BJ (cell line): ENCODE data around the gene PTPRE. TPM values are rescaled to one million over a fixed set of nuclear protein-coding genes. Genes with fewer than 3 reads are reported as not detected.

Experiments used
- CTCF ChIA-PET: fragments of 350-600 bp; formaldehyde crosslinking; extraction: SDS; loops from one replicate; lab custom pipeline; 2021; ENCODE audit warnings: antibody characterized with exemption, inconsistent platforms; lab: Yijun Ruan, JAX
- POLR2A ChIA-PET: fragments of 300-600 bp; sonication (Branson Sonifier 250); formaldehyde crosslinking; extraction: SDS; loops from one replicate; lab custom pipeline; 2021; ENCODE audit warnings: antibody characterized with exemption; lab: Charles Lee
- DNase-seq: peaks from one replicate; pipeline ENCODE4 v3.0.0-alpha.2; 2011; ENCODE audit warnings: low read depth
- H3K27me3 ChIP-seq: 2 replicates; pipeline ENCODE4 v1.6.0; 2011; ENCODE audit warnings: low read length; ENCODE audit not compliant: control insufficient read depth, insufficient read depth
- H3K36me3 ChIP-seq: 2 replicates; pipeline ENCODE4 v1.5.1; 2011; ENCODE audit warnings: low read length; ENCODE audit not compliant: control insufficient read depth, insufficient read depth
- H3K4me3 ChIP-seq: 2 replicates; pipeline ENCODE4 v1.5.1; 2011; ENCODE audit warnings: low read depth, mild to moderate bottlenecking, control low read depth, low read length
- polyA plus RNA-seq: library from polyadenylated mRNA; depleted of rRNA; stranded (reverse); fragments of >200 nt; gene quantifications from 2 replicates; pipeline ENCODE4 v1.2.3, GENCODE V29; 2011
- TF ChIP-seq, protein P1 (sequence below): IDR thresholded peaks from 2 replicates; pipeline ENCODE4 v1.5.1; 2011; ENCODE audit warnings: low read depth, mild to moderate bottlenecking, control low read depth, inconsistent platforms, low read length, moderate library complexity; ENCODE audit not compliant: insufficient read depth

Gene PTPRE
- polyA plus RNA-seq, 1 experiment: 0.09 TPM

DNA sequence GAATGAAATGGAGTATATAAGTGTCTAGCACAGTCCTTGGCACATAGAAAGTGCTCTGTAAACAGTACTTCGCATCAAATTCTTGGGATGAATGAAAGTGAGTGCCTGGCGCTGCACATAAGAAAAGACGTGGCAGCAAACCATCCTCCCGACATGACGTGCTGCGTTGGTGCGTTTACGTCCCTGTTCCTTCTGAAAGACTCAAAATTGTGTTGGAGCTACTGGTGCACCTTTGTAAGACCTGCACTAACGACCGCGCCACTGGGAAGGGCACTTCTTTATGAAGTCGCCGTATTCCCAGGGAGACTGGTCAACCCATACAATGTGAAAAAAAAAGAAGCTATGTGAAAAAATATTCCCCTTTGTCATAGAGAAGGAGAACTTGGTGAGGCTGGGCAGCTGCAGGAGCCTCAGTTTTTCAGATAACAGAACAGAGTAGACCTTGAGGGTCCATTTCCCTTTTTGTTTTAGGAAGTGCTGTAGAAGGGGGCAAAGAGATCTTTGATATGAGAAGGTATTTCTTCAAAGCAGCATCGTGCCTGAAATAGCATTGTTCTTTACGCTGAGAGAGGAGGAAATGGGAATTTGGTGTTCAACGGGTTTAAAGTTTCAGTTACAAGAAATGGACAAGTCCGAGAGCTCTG lies 91.7 kb downstream of the PTPRE start:
- ChIA-PET POLR2A (no interaction called here), CTCF (interaction anchor here (0.9 to 1.0 kb wide), 2 partner anchors 12 to 55 kb away, joined by 3 to 5 read pairs; no protein-coding TSS in a partner anchor)
- TF ChIP-seq, protein P1, sequence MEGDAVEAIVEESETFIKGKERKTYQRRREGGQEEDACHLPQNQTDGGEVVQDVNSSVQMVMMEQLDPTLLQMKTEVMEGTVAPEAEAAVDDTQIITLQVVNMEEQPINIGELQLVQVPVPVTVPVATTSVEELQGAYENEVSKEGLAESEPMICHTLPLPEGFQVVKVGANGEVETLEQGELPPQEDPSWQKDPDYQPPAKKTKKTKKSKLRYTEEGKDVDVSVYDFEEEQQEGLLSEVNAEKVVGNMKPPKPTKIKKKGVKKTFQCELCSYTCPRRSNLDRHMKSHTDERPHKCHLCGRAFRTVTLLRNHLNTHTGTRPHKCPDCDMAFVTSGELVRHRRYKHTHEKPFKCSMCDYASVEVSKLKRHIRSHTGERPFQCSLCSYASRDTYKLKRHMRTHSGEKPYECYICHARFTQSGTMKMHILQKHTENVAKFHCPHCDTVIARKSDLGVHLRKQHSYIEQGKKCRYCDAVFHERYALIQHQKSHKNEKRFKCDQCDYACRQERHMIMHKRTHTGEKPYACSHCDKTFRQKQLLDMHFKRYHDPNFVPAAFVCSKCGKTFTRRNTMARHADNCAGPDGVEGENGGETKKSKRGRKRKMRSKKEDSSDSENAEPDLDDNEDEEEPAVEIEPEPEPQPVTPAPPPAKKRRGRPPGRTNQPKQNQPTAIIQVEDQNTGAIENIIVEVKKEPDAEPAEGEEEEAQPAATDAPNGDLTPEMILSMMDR: no peak
- no peaks in the 10 kb centered on the region; the same call in 1 of the 2 replicates for H3K27me3 ChIP-seq
- H3K4me3 ChIP-seq: no peak overlapping the region
- no peaks in the 10 kb centered on the region for H3K36me3 ChIP-seq
- no peak for DNase-seq

DNA sequence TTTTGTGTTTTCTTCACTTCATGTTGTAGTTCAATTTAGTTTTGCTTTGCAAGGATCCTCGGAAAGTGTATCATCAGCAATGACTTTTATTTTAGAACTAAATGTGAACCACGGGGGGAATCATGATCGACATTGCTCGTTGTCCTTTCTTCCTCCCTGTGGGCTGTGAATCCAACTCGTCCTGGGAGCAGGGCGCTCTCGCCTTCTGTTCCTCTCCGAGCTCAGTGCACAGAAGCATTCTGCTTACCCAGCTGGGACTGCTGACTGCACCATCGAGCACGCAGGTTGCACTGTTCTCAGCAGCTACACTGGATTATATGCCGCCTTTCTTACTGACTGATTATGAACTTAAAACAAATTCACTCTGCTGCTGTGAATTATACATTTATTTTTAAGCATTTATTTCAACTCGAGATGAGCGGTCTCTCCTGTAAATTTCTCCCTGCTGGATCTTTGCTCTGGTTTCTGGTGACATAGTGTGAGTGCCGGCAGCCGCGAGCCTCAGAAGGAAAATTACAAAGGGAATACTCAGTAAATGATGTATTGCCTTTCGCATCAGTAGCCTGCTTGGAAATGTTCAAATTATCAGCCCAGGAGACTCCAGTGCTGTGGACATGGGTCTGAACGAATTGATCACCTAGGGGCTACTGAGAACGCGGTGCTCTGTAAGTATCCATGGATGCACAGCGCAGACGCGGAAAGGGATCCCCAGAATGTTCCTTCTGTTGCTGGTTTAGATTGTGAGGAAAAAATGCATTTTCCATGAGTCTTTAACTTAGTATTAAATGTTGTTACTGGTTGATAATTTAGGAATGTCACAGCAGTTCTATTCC lies 92.6 kb downstream of the PTPRE start:
- TF ChIP-seq, protein P1: no peak
- ChIA-PET CTCF (interaction anchor here (0.6 to 1.4 kb wide), 4 partner anchors 12 to 76 kb away, joined by 3 to 5 read pairs (median 3); no protein-coding TSS in a partner anchor), POLR2A (no interaction called here)
- Histone ChIP-seq H3K36me3 (no peaks in the 10 kb centered on the region), H3K27me3 (no peaks in the 10 kb centered on the region; the same call in 1 of the 2 replicates), H3K4me3 (no peak overlapping the region)
- no peak for DNase-seq

DNA sequence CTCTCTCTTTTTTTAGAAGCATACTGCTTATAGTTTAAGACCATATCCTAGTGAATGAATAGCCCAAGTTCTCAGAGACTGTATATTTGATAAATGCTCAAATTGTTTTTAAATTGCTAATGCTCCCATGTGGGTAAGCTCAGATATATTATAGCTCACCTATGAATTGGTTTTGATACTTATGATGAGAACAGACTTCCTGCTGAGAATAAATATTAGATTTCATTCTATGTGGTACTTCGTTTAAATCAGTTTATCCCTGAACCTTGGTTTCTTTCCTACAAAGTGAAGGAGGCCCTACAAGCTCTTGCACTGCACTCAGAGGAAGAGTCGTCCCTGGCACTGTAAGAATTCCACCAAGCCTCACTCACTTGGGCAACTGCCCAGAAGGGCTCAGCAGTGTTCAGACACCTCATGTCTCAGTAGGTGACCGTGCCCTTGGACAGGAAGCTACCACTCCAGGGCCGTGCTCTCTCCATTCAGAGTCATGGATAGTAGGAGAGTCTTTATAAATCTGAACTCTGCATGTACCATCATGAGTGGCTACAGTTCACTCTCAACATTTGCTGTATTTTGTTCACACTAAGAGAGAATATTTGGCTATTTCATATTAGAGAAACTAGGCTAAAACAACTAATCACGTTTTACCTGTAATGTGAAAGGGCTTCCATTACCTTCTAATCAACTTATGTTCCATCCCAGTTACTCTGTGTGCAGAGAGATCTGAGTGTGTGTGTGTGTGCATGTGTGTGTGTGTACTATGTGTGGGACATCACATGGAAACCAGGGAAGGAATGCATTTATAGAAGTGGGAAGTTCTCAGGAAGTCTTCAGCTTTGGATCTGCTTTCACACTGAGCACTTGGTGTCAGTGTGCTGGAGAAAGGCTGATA lies 93.8 kb downstream of the PTPRE start:
- DNase-seq: no peak
- Histone ChIP-seq H3K27me3 (no peaks in the 10 kb centered on the region; the same call in 1 of the 2 replicates), H3K4me3 (no peak overlapping the region), H3K36me3 (no peaks in the 10 kb centered on the region)
- ChIA-PET POLR2A (no interaction called here), CTCF (interaction anchor here (1.2 to 1.4 kb wide), 2 partner anchors 23 to 72 kb away, joined by 3 read pairs; no protein-coding TSS in a partner anchor)
- TF ChIP-seq, protein P1: no peak

DNA sequence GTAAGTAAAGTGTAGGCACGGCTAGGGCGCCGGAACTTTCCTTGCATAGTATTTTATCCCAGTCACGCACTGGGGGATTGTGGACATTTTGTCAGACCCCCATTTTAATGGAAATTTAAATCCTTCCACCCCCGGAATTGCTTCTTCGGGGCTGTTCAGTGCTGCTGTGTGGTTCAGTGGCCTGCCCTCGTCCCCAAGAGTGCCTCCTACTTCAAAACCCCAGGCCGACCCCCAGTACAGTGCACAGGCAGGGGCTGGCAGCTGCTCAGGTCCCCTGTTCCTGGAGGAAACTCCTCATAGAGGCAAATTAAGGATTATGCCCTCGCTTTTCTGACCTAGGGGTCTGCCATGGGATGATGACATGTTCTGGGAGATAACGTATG lies 94.5 kb downstream of the PTPRE start:
- Histone ChIP-seq H3K36me3 (no peaks in the 10 kb centered on the region), H3K4me3 (no peak overlapping the region), H3K27me3 (no peaks in the 10 kb centered on the region; the same call in 1 of the 2 replicates)
- ChIA-PET POLR2A (no interaction called here), CTCF (interaction anchor here (1.4 kb wide), 1 partner anchor 72 kb away, joined by 3 read pairs; no protein-coding TSS in a partner anchor)
- TF ChIP-seq, protein P1: no peak
- DNase-seq: no peak
